ENCODE data around the gene LRP5. TPM values are rescaled to one million over a fixed set of nuclear protein-coding genes. Genes with fewer than 3 reads are reported as not detected.

Gene LRP5
- total RNA-seq, 2 experiments from 2014 or later: 32.2 to 32.7 TPM

- no peaks in the 10 kb centered on the region for H3K36me3 Mint-ChIP-seq (ENCODE audit: low read depth)
- H3K4me1 Mint-ChIP-seq: peaks cover 24% of the 10 kb centered on the region
- H3K9me3 Mint-ChIP-seq: peaks cover 3% of the 10 kb centered on the region
- no peak overlapping the region for H3K27ac Mint-ChIP-seq
- ChIA-PET CTCF (interaction anchor here (0.8 to 2.6 kb wide), 2 partner anchors 45 to 388 kb away, joined by 4 to 8 read pairs; no protein-coding TSS in a partner anchor), POLR2A (no interaction called here)
- no peak overlapping the region for H3K4me3 Mint-ChIP-seq
- H3K27me3 Mint-ChIP-seq: peaks cover 2% of the 10 kb centered on the region
- DNase-seq: no peak
These were observed 9.3 kb upstream of the LRP5 start for GRCh38 chr11:68303083-68303482.

GRCh38 chr11:68303982-68304780 lies 8.2 kb upstream of the LRP5 start:
- ChIA-PET POLR2A (interaction anchor here (0.7 kb wide), 1 partner anchor 45 kb away, joined by 3 read pairs; no protein-coding TSS in a partner anchor), CTCF (interaction anchor here (0.8 to 2.6 kb wide), 5 partner anchors 10 to 389 kb away, joined by 3 to 8 read pairs (median 3); no protein-coding TSS in a partner anchor)

GRCh38 chr11:68306636-68307035 lies 5.8 kb upstream of the LRP5 start:
- no peak for DNase-seq
- H3K27me3 Mint-ChIP-seq: no peaks in the 10 kb centered on the region
- H3K36me3 Mint-ChIP-seq (ENCODE audit: low read depth): no peaks in the 10 kb centered on the region
- H3K4me1 Mint-ChIP-seq: peaks cover 45% of the 10 kb centered on the region
- H3K4me3 Mint-ChIP-seq: no peak overlapping the region
- ChIA-PET CTCF (interaction anchor here (0.9 to 1.3 kb wide), 3 partner anchors 8 to 49 kb away, joined by 3 read pairs; no protein-coding TSS in a partner anchor), POLR2A (no interaction called here)
- H3K9me3 Mint-ChIP-seq: peaks cover 3% of the 10 kb centered on the region
- peak overlapping the region; percentile 9 for H3K27ac Mint-ChIP-seq

More at GRCh38 chr11:68303982-68304780, 8.2 kb upstream of the LRP5 start:
- H3K4me1 Mint-ChIP-seq: peaks cover 24% of the 10 kb centered on the region
- H3K27me3 Mint-ChIP-seq: peaks cover 2% of the 10 kb centered on the region
- no peak overlapping the region for H3K27ac Mint-ChIP-seq
- DNase-seq: no peak
- H3K4me3 Mint-ChIP-seq: no peak overlapping the region
- H3K9me3 Mint-ChIP-seq: peaks cover 3% of the 10 kb centered on the region
- H3K36me3 Mint-ChIP-seq (ENCODE audit: low read depth): no peaks in the 10 kb centered on the region

- ChIA-PET CTCF (interaction anchor here (1.0 to 2.2 kb wide), 2 partner anchors 9 to 50 kb away, joined by 3 to 11 read pairs; no protein-coding TSS in a partner anchor), POLR2A (no interaction called here)
- Mint-ChIP-seq H3K9me3 (peaks cover 3% of the 10 kb centered on the region), H3K27me3 (no peaks in the 10 kb centered on the region), H3K4me3 (no peak overlapping the region), H3K4me1 (peaks cover 47% of the 10 kb centered on the region), H3K27ac (no peak overlapping the region), H3K36me3 (ENCODE audit: low read depth) (no peaks in the 10 kb centered on the region)
- DNase-seq: no peak
These were observed 4.3 kb upstream of the LRP5 start for GRCh38 chr11:68308068-68308467.

GRCh38 chr11:68309621-68310185 lies 2.7 kb upstream of the LRP5 start:
- H3K4me1 Mint-ChIP-seq: peaks cover 58% of the 10 kb centered on the region
- peaks cover 7% of the 10 kb centered on the region for H3K36me3 Mint-ChIP-seq (ENCODE audit: low read depth)
- DNase-seq: no peak
- H3K4me3 Mint-ChIP-seq: no peak overlapping the region
- CTCF ChIA-PET: interaction anchor here (1.2 kb wide), 1 partner anchor 31 kb away, joined by 3 read pairs; no protein-coding TSS in a partner anchor
- H3K9me3 Mint-ChIP-seq: peaks cover 1% of the 10 kb centered on the region
- POLR2A ChIA-PET: no interaction called here
- H3K27me3 Mint-ChIP-seq: peaks cover 4% of the 10 kb centered on the region
- H3K27ac Mint-ChIP-seq: no peak overlapping the region

- POLR2A ChIA-PET: no interaction called here
- H3K36me3 Mint-ChIP-seq (ENCODE audit: low read depth): peaks cover 7% of the 10 kb centered on the region
- no peaks in the 10 kb centered on the region for H3K9me3 Mint-ChIP-seq
- DNase-seq: no peak
- peaks cover 4% of the 10 kb centered on the region for H3K27me3 Mint-ChIP-seq
- peaks cover 53% of the 10 kb centered on the region for H3K4me1 Mint-ChIP-seq
- peak overlapping the region; percentile 63 for H3K4me3 Mint-ChIP-seq
- CTCF ChIA-PET: interaction anchor here (0.6 to 1.2 kb wide), 7 partner anchors 15 to 264 kb away, joined by 3 to 4 read pairs (median 3); no protein-coding TSS in a partner anchor
- H3K27ac Mint-ChIP-seq: peak overlapping the region; percentile 61
These were observed 953 bp upstream of the LRP5 start for GRCh38 chr11:68311160-68312116.

GRCh38 chr11:68312780-68313573 lies 586 bp downstream of the LRP5 start:
- DNase-seq: peak; percentile 27
- H3K9me3 Mint-ChIP-seq: no peaks in the 10 kb centered on the region
- ChIA-PET POLR2A (interaction anchor here (0.6 kb wide), 1 partner anchor 49 kb away, joined by 7 read pairs; no protein-coding TSS in a partner anchor), CTCF (no interaction called here)
- peak overlapping the region; percentile 87 for H3K4me3 Mint-ChIP-seq
- H3K27me3 Mint-ChIP-seq: peaks cover 4% of the 10 kb centered on the region
- peaks cover 53% of the 10 kb centered on the region for H3K4me1 Mint-ChIP-seq
- peak overlapping the region; percentile 85 for H3K27ac Mint-ChIP-seq
- H3K36me3 Mint-ChIP-seq (ENCODE audit: low read depth): peaks cover 7% of the 10 kb centered on the region

- no peaks in the 10 kb centered on the region for H3K9me3 Mint-ChIP-seq
- H3K27me3 Mint-ChIP-seq: peaks cover 4% of the 10 kb centered on the region
- ChIA-PET POLR2A (interaction anchor here (0.6 kb wide), 1 partner anchor 48 kb away, joined by 7 read pairs; no protein-coding TSS in a partner anchor), CTCF (interaction anchor here (1.1 to 1.4 kb wide), 2 partner anchors 10 to 15 kb away, joined by 3 read pairs; no protein-coding TSS in a partner anchor)
- H3K4me1 Mint-ChIP-seq: peaks cover 53% of the 10 kb centered on the region
- peak overlapping the region; percentile 85 for H3K27ac Mint-ChIP-seq
- peak overlapping the region; percentile 87 for H3K4me3 Mint-ChIP-seq
- no peak for DNase-seq
- H3K36me3 Mint-ChIP-seq (ENCODE audit: low read depth): peaks cover 7% of the 10 kb centered on the region
These were observed 1.3 kb downstream of the LRP5 start for GRCh38 chr11:68313574-68314202.

GRCh38 chr11:68314203-68315170 lies 2.1 kb downstream of the LRP5 start:
- Mint-ChIP-seq H3K9me3 (no peaks in the 10 kb centered on the region), H3K4me3 (peak overlapping the region; percentile 87), H3K27me3 (peaks cover 4% of the 10 kb centered on the region), H3K4me1 (peaks cover 54% of the 10 kb centered on the region), H3K36me3 (ENCODE audit: low read depth) (peaks cover 7% of the 10 kb centered on the region), H3K27ac (peak overlapping the region; percentile 13)
- POLR2A ChIA-PET: no interaction called here
- CTCF ChIA-PET: interaction anchor here (1.1 to 1.9 kb wide), 3 partner anchors 11 to 57 kb away, joined by 3 to 4 read pairs (median 3); no protein-coding TSS in a partner anchor
- no peak for DNase-seq

- peaks cover 7% of the 10 kb centered on the region for H3K36me3 Mint-ChIP-seq (ENCODE audit: low read depth)
These were observed 3.0 kb downstream of the LRP5 start for GRCh38 chr11:68315171-68315920.

More at GRCh38 chr11:68315171-68315920, 3.0 kb downstream of the LRP5 start:
- ChIA-PET CTCF (interaction anchor here (0.7 to 1.9 kb wide), 3 partner anchors 11 to 250 kb away, joined by 3 to 4 read pairs (median 3); no protein-coding TSS in a partner anchor), POLR2A (no interaction called here)
- Mint-ChIP-seq H3K4me3 (peak overlapping the region; percentile 87), H3K27ac (no peak overlapping the region), H3K4me1 (peaks cover 49% of the 10 kb centered on the region), H3K9me3 (no peaks in the 10 kb centered on the region), H3K27me3 (peaks cover 4% of the 10 kb centered on the region)
- DNase-seq: no peak

Measured in activated CD4-positive, alpha-beta T cell treated with anti-CD3 and anti-CD28 coated beads, Interleukin-2, amount 10 ng/mL, durations not matched to agents 7 days and 5 days (primary cell).